Measurements from ENCODE around the gene CFTR.

GRCh38 chr7:117667456-117667855, 187.6 kb downstream of the CFTR start:
- TF ChIP-seq, protein P1, sequence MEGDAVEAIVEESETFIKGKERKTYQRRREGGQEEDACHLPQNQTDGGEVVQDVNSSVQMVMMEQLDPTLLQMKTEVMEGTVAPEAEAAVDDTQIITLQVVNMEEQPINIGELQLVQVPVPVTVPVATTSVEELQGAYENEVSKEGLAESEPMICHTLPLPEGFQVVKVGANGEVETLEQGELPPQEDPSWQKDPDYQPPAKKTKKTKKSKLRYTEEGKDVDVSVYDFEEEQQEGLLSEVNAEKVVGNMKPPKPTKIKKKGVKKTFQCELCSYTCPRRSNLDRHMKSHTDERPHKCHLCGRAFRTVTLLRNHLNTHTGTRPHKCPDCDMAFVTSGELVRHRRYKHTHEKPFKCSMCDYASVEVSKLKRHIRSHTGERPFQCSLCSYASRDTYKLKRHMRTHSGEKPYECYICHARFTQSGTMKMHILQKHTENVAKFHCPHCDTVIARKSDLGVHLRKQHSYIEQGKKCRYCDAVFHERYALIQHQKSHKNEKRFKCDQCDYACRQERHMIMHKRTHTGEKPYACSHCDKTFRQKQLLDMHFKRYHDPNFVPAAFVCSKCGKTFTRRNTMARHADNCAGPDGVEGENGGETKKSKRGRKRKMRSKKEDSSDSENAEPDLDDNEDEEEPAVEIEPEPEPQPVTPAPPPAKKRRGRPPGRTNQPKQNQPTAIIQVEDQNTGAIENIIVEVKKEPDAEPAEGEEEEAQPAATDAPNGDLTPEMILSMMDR (IDR thresholded peaks at IDR 0.05) = no peak
- no peak for TF ChIP-seq POLR2A (IDR thresholded peaks at IDR 0.05)

Measured in body of pancreas (tissue), 4 donors.